ENCODE results near the gene TIGD7. TPM values are rescaled to one million over a fixed set of nuclear protein-coding genes. Genes with fewer than 3 reads are reported as not detected.

TIGD7 gene
- polyA plus RNA-seq, 3 donors: 0.32 to 1.4 (median 0.64) TPM

GRCh38 chr16:3256146-3256865, 48.9 kb downstream of the TIGD7 start, which contains the start of gene MEFV:
TSS of gene MEFV (minus strand) at chr16:3256633. CDS start at chr16:3256587, 46 bp downstream.
- H3K4me2 ChIP-seq (replicated peaks; ENCODE audit: extremely low read depth, low read length, poor library complexity, severe bottlenecking): peak within 1 kb of the TSS; percentile 88
- peak within 1 kb of the TSS; percentile 5 for H2AFZ ChIP-seq (ENCODE audit: insufficient read depth, low read depth, low read length, poor library complexity, severe bottlenecking)
- peaks cover 0 to 2% (median 0%) of the 10 kb centered on the region in 3 donors for H3K27me3 Mint-ChIP-seq (ENCODE audit: low read depth in 3 of 3)
- H3K9ac ChIP-seq (ENCODE audit: insufficient read depth, low read length, poor library complexity, severe bottlenecking): peak within 1 kb of the TSS; percentile 80
- peaks cover 87 to 96% of the 10 kb centered on the region in 2 donors for H3K4me1 ChIP-seq (ENCODE audit: control insufficient read depth in 1 of 2, insufficient read depth in 2 of 2, low read length in 2 of 2)
- peak within 1 kb of the TSS; percentile 97 to 99 for H3K4me3 Mint-ChIP-seq
- H3K4me3 ChIP-seq (replicated peaks in 1 of 3; ENCODE audit: low read depth in 2 of 3, low read length in 3 of 3): peak within 1 kb of the TSS; percentile 85 to 98 (median 92)
- peak within 1 kb of the TSS; percentile 90 to 98 for H3K27ac ChIP-seq (ENCODE audit: low read depth in 1 of 2, low read length in 2 of 2)
- no peaks in the 10 kb centered on the region for H3K9me3 ChIP-seq (replicated peaks in 1 of 2; ENCODE audit: control insufficient read depth in 1 of 2, insufficient read depth in 1 of 2, low read length in 2 of 2)
- peaks cover 95% of the 10 kb centered on the region for H3K4me1 Mint-ChIP-seq
- peak; percentile 76 to 93 (median 92) for DNase-seq
- H4K20me1 ChIP-seq (ENCODE audit: insufficient read depth, low read length): peaks cover 52% of the 10 kb centered on the region
- H3K27ac Mint-ChIP-seq: peak within 1 kb of the TSS; percentile 93 to 99 (median 98)
- peaks cover 32 to 38% of the 10 kb centered on the region in 2 donors for H3K36me3 ChIP-seq (replicated peaks in 1 of 2; ENCODE audit: control insufficient read depth in 1 of 2, insufficient read depth in 2 of 2, low read length in 2 of 2)
- peaks cover 27 to 40% of the 10 kb centered on the region in 2 donors for H3K36me3 Mint-ChIP-seq
- H3K27me3 ChIP-seq (ENCODE audit: control insufficient read depth in 2 of 2, insufficient read depth in 2 of 2, low read length in 2 of 2): no peaks in the 10 kb centered on the region
- peaks cover 65% of the 10 kb centered on the region for H3K79me2 ChIP-seq (ENCODE audit: insufficient read depth, low read length)
- WGBS (ENCODE audit: insufficient coverage): 54% methylated on average over 12 of the region's 14 CpGs
- no peak for TF ChIP-seq CTCF (IDR thresholded peaks at IDR 0.05)
- no peaks in the 10 kb centered on the region for H3K9me3 Mint-ChIP-seq
- intact Hi-C loops (cut with micrococcal nuclease): loop anchor here in 1 of 2 donors (2.0 kb wide), 1 partner anchor 26 kb away; the partner anchor contains the start of gene ZNF263

DNA sequence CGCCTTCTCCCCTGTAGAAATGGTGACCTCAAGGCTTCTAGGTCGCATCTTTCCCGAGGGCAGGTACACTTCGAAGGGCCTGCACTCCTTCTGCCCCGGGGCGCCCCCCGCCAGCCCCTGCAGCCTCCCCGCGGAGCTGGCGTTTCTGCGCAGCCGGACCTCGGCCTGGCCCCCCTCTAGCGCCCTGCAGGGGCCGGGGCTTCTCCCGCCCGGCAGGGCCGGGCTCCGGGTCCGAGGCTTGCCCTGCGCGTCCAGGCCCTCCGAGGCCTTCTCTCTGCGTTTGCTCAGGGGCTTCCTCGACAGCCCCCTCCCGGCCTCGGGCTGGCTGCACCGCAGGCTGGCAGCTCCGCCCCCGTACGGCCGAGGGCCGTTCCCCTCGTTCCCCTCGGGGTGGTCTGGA, 50.9 kb downstream of the TIGD7 start:
- Mint-ChIP-seq H3K27me3 (ENCODE audit: low read depth in 3 of 3) (peaks cover 0 to 2% (median 0%) of the 10 kb centered on the region in 3 donors), H3K4me3 (peak overlapping the region; percentile 97 to 99), H3K27ac (peak overlapping the region in 2 of 7 donors; percentile 98 to 99), H3K4me1 (peaks cover 90% of the 10 kb centered on the region), H3K36me3 (peaks cover 44 to 60% of the 10 kb centered on the region in 2 donors), H3K9me3 (no peaks in the 10 kb centered on the region)
- H3K79me2 ChIP-seq (ENCODE audit: insufficient read depth, low read length): peaks cover 85% of the 10 kb centered on the region
- peaks cover 84 to 96% of the 10 kb centered on the region in 2 donors for H3K4me1 ChIP-seq (ENCODE audit: control insufficient read depth in 1 of 2, insufficient read depth in 2 of 2, low read length in 2 of 2)
- peak overlapping the region; percentile 88 for H3K4me2 ChIP-seq (replicated peaks; ENCODE audit: extremely low read depth, low read length, poor library complexity, severe bottlenecking)
- H3K27me3 ChIP-seq (ENCODE audit: control insufficient read depth in 2 of 2, insufficient read depth in 2 of 2, low read length in 2 of 2): no peaks in the 10 kb centered on the region
- no peak overlapping the region for H2AFZ ChIP-seq (ENCODE audit: insufficient read depth, low read depth, low read length, poor library complexity, severe bottlenecking)
- DNase-seq: no peak
- no peak for TF ChIP-seq CTCF (IDR thresholded peaks at IDR 0.05)
- peak overlapping the region in 1 of 2 donors; percentile 90 for H3K27ac ChIP-seq (ENCODE audit: low read depth in 1 of 2, low read length in 2 of 2)
- 60% methylated on average over 25 of the region's 35 CpGs for whole genome bisulfite sequencing (ENCODE audit: insufficient coverage)
- H4K20me1 ChIP-seq (ENCODE audit: insufficient read depth, low read length): peaks cover 72% of the 10 kb centered on the region
- H3K4me3 ChIP-seq (replicated peaks in 1 of 3; ENCODE audit: low read depth in 2 of 3, low read length in 3 of 3): peak overlapping the region; percentile 85 to 98 (median 92)
- peaks cover 50 to 58% of the 10 kb centered on the region in 2 donors for H3K36me3 ChIP-seq (replicated peaks in 1 of 2; ENCODE audit: control insufficient read depth in 1 of 2, insufficient read depth in 2 of 2, low read length in 2 of 2)
- H3K9me3 ChIP-seq (replicated peaks in 1 of 2; ENCODE audit: control insufficient read depth in 1 of 2, insufficient read depth in 1 of 2, low read length in 2 of 2): no peaks in the 10 kb centered on the region
- intact Hi-C loops (cut with micrococcal nuclease): no loop called here
- peak overlapping the region; percentile 80 for H3K9ac ChIP-seq (ENCODE audit: insufficient read depth, low read length, poor library complexity, severe bottlenecking)
